Measurements from ENCODE around the gene CEP97.

CEP97 gene

GRCh38 chr3:101817992-101818391 is 93.6 kb downstream of the CEP97 start:
- no peak for FAIRE-seq

GRCh38 chr3:101819649-101820206 is 95.3 kb downstream of the CEP97 start:
- FAIRE-seq = no peak
